ENCODE measurements around the gene NUDT19. TPM values are rescaled to one million over a fixed set of nuclear protein-coding genes. Genes with fewer than 3 reads are reported as not detected.

Gene NUDT19
- polyA plus RNA-seq, 1 experiment: 5.3 TPM

GRCh38 chr19:32750441-32751055 is 58.9 kb downstream of the NUDT19 start:
- ChIA-PET POLR2A (no interaction called here), CTCF (no interaction called here)
- TF ChIP-seq CTCF (IDR thresholded peaks at IDR 0.05; ENCODE audit: low read depth, low read length): no peak
- Histone ChIP-seq H3K4me3 (ENCODE audit: low read depth, low read length) (no peak overlapping the region), H3K27me3 (ENCODE audit: control insufficient read depth, insufficient read depth, low read length) (peaks cover 3% of the 10 kb centered on the region), H3K27ac (ENCODE audit: low read depth, low read length) (no peak overlapping the region), H3K9me3 (ENCODE audit: control insufficient read depth, insufficient read depth, low read length) (no peaks in the 10 kb centered on the region)
- no peak for DNase-seq (ENCODE audit: low read depth, low spot score)

- H3K9me3 ChIP-seq (ENCODE audit: control insufficient read depth, insufficient read depth, low read length): no peaks in the 10 kb centered on the region
- no peak for DNase-seq (ENCODE audit: low read depth, low spot score)
- TF ChIP-seq CTCF (IDR thresholded peaks at IDR 0.05; ENCODE audit: low read depth, low read length): no peak
- H3K27ac ChIP-seq (ENCODE audit: low read depth, low read length): no peak overlapping the region
- ChIA-PET CTCF (no interaction called here), POLR2A (no interaction called here)
- H3K4me3 ChIP-seq (ENCODE audit: low read depth, low read length): no peak overlapping the region
- peaks cover 3% of the 10 kb centered on the region for H3K27me3 ChIP-seq (ENCODE audit: control insufficient read depth, insufficient read depth, low read length)
These were observed 59.4 kb downstream of the NUDT19 start for GRCh38 chr19:32751066-32751465.

GRCh38 chr19:32757189-32757588 is 65.6 kb downstream of the NUDT19 start:
- H3K27ac ChIP-seq (ENCODE audit: low read depth, low read length): no peak overlapping the region
- ChIA-PET POLR2A (no interaction called here), CTCF (no interaction called here)
- DNase-seq (ENCODE audit: low read depth, low spot score): no peak
- TF ChIP-seq CTCF (IDR thresholded peaks at IDR 0.05; ENCODE audit: low read depth, low read length): no peak
- H3K4me3 ChIP-seq (ENCODE audit: low read depth, low read length): no peak overlapping the region
- H3K9me3 ChIP-seq (ENCODE audit: control insufficient read depth, insufficient read depth, low read length): no peaks in the 10 kb centered on the region
- no peaks in the 10 kb centered on the region for H3K27me3 ChIP-seq (ENCODE audit: control insufficient read depth, insufficient read depth, low read length)

Small RNAs within 50 kb of the gene (small RNA-seq; reads per million reads assigned to genes)
- not detected for gene RN7SL789P (ENCODE audit: insufficient read length, low read depth)

Other genes with a start within 250 kb of the NUDT19 start
- 91.0 and 124 TPM in 2 replicates for gene PDCD5, start 110.6 kb upstream of the NUDT19 start, polyA plus RNA-seq (2011; rRNA removed)
- 26.2 and 28.7 TPM in 2 replicates for gene ANKRD27, start 16.6 kb upstream of the NUDT19 start, polyA plus RNA-seq (2011; rRNA removed)
- gene RGS9BP, start 16.0 kb upstream of the NUDT19 start, polyA plus RNA-seq (2011; rRNA removed): 0.07 and 0.09 TPM in 2 replicates
- gene TDRD12, start 27.9 kb downstream of the NUDT19 start, polyA plus RNA-seq (2011; rRNA removed): 0.07 and 0.09 TPM in 2 replicates
- 0.15 TPM in 1 of 2 replicates, not detected in the other for gene SLC7A9, start 177.9 kb downstream of the NUDT19 start, polyA plus RNA-seq (2011; rRNA removed)